GDM1 (cell line): ENCODE data around the gene PCLO.

Experiments
- DNase-seq: peaks from one replicate; lab custom pipeline; 2025; lab: John Stamatoyannopoulos, UW

The PCLO gene

GRCh38 chr7:83162402-83163256, at the start of gene PCLO:
TSS of gene PCLO (minus strand) at chr7:83162884. CDS start at chr7:83162592, 292 bp downstream.
- DNase-seq: no peak

- DNase-seq: no peak
Measured at GRCh38 chr7:83211685-83212084, 49.0 kb upstream of the PCLO start.

- DNase-seq: no peak
Measured at GRCh38 chr7:83210479-83210878, 47.8 kb upstream of the PCLO start.

GRCh38 chr7:83204715-83205114, 42.0 kb upstream of the PCLO start:
- DNase-seq: no peak

- no peak for DNase-seq
Measured at GRCh38 chr7:83201355-83201754, 38.7 kb upstream of the PCLO start.

- no peak for DNase-seq
Measured at GRCh38 chr7:83190659-83191389, 28.1 kb upstream of the PCLO start.

GRCh38 chr7:83178796-83179195, 16.1 kb upstream of the PCLO start:
- DNase-seq: no peak

- no peak for DNase-seq
Measured at GRCh38 chr7:83178066-83178465, 15.4 kb upstream of the PCLO start.

- no peak for DNase-seq
Measured at GRCh38 chr7:83173664-83174063, 11.0 kb upstream of the PCLO start.

GRCh38 chr7:83166781-83167180, 4.1 kb upstream of the PCLO start:
- no peak for DNase-seq

- DNase-seq: no peak
Measured at GRCh38 chr7:83161899-83162401, 734 bp downstream of the PCLO start.

GRCh38 chr7:83161186-83161585, 1.5 kb downstream of the PCLO start:
- no peak for DNase-seq

- no peak for DNase-seq
Measured at GRCh38 chr7:83159731-83160130, 3.0 kb downstream of the PCLO start.

GRCh38 chr7:83156006-83156405, 6.7 kb downstream of the PCLO start:
- no peak for DNase-seq

- DNase-seq: no peak
Measured at GRCh38 chr7:83155407-83155806, 7.3 kb downstream of the PCLO start.

- DNase-seq: no peak
Measured at GRCh38 chr7:83153419-83153818, 9.3 kb downstream of the PCLO start.

- no peak for DNase-seq
Measured at GRCh38 chr7:83150310-83150709, 12.4 kb downstream of the PCLO start.

GRCh38 chr7:83149466-83149865, 13.2 kb downstream of the PCLO start:
- DNase-seq: no peak

GRCh38 chr7:83148776-83149175, 13.9 kb downstream of the PCLO start:
- no peak for DNase-seq

GRCh38 chr7:83143107-83143506, 19.6 kb downstream of the PCLO start:
- no peak for DNase-seq

- no peak for DNase-seq
Measured at GRCh38 chr7:83142365-83142764, 20.3 kb downstream of the PCLO start.

- no peak for DNase-seq
Measured at GRCh38 chr7:83141927-83142326, 20.8 kb downstream of the PCLO start.
